H4 (cell line): ENCODE data around the gene FSTL5. TPM values are rescaled to one million over a fixed set of nuclear protein-coding genes. Genes with fewer than 3 reads are reported as not detected.

Experiments
- DNase-seq: peaks from one replicate; pipeline ENCODE4 v3.0.0-alpha.2; 2015; ENCODE audit warnings: low spot score
- total RNA-seq: library from RNA; depleted of rRNA; stranded (reverse); fragments of >200 nt; shearing (Covaris generic); gene quantifications from 2 replicates; pipeline ENCODE4 v1.2.3, GENCODE V29; 2014

FSTL5 gene
- total RNA-seq, 1 experiment from 2014 or later = 0.14 TPM

DNA sequence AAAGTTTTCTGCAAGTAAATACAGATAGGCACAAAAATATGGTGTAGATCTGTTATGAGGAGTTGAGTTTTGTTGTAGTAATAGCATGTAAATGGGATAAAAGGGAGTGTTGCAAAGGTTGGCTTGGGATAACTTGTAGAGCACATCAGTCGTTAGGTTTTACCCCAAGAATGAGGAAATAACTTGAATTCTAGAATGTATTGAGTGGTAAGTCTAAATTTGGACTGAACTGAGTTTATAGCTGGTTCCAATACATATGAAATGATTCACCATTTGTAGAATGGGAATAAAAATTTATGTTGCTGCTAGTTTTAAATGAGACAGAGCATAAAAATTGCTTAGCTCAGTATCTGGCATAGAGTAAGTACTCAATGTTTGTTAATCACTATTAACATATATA, 719.2 kb downstream of the FSTL5 start:
- DNase-seq = no peak

DNA sequence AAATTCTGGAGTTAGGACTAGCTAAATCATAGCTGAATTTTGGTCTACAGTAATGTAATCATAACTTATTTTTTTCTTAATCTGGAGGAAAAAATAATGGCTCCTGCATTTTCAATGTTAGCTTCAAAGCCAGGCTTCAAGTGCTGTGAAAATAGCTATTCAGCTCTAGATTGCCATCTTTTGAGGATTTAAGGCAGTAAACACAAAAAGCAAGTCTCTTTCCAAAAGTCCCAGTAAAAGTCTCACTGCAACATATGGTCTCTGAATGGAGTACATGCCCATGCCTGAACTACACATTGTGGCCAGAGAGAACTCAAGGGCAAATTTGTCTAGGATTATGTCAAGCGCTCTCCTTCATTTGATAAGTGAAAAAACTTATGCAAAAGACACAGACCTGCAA, 720.9 kb downstream of the FSTL5 start:
- DNase-seq = no peak

DNA sequence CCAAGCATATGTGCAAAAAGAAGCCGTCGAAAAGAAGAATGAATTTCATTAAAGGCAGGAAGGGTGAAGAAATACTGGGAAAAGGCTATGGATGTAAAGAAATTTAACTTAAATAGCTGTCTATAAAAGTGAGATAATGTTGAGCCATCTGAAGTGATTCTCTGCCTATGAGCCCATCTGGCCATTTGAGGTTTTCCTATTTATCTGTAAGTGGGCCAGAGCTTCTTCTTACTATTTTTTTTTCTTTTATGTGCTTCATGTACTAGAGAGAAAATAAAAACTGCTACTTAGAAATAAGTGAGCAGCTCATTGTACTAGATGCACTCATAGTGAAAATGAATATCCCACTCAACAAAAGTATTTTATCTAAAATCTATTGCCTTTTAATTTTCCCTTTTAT, 725.7 kb downstream of the FSTL5 start:
- no peak for DNase-seq

DNA sequence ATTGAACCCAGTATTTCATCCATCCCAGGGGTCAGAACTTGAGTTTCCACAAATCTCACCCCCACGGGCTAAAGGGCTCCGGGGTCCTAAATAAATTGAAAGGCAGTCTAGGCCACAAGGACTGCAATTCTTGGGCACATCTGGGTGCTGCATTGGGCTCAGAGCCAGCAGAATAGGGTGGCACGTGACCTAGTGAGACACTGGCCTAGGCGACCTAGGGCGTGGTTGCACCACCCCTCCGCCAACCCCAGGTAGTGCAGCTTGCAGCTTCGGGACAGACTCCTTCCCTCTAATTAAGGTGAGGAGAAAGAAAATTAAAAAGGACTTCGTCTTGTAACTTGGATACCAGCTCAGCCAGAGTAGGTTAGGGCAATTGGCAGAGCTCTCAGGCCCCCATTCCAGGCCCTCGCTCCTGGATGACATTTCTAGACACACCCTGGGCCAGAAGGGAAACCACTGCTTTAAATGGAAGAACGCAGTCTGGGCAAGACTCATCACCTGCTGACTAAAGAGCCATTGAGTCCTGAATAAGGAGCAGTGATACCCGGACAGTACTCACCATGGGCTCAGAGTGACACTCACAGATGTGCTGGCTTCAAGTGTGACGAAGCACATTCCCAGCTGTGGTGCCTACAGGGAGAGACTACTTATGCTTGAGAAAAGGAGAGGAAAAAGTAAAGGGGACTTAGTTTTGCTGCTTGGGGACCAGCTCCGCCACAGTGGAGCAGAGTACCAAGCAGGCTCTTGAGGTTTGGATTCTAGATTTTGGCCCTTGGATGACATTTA, 735.4 kb downstream of the FSTL5 start:
- no peak for DNase-seq

DNA sequence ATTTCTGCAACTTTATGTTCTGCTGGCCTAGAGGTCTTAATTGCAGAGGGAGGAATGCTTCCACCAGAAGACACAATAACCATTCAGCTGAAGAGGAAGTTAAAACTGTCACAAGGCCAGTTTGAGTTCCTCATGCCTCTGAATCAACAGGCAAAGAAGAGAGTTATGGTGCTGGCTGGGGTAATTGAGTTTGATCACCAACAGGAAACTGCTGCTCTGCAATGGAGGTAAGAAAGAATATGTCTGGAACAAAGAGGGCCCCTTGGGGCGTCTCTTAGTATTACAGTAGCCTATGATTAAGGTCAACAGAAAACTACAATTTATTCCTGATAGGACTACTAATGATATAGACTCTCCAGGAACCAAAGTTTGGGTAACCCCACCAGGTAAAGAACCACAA, 744.0 kb downstream of the FSTL5 start:
- DNase-seq = no peak

DNA sequence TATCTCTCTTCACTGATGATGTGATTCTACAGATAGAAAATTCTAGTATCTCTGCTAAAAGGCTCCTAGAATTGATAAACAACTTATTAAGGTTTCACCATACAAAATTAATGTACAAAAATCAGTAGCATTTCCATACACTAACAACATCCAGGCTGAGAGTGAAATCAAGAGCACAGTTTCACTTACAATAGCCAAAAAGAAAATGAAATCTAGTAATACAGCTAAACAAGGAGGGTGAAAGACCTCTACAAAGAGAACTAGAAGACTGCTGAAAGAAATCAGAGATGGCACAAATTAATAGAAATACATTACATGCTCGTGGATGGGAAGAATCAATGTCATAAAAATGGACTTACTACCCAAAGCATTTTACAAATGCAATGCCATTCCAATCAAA, 751.9 kb downstream of the FSTL5 start:
- DNase-seq = no peak

DNA sequence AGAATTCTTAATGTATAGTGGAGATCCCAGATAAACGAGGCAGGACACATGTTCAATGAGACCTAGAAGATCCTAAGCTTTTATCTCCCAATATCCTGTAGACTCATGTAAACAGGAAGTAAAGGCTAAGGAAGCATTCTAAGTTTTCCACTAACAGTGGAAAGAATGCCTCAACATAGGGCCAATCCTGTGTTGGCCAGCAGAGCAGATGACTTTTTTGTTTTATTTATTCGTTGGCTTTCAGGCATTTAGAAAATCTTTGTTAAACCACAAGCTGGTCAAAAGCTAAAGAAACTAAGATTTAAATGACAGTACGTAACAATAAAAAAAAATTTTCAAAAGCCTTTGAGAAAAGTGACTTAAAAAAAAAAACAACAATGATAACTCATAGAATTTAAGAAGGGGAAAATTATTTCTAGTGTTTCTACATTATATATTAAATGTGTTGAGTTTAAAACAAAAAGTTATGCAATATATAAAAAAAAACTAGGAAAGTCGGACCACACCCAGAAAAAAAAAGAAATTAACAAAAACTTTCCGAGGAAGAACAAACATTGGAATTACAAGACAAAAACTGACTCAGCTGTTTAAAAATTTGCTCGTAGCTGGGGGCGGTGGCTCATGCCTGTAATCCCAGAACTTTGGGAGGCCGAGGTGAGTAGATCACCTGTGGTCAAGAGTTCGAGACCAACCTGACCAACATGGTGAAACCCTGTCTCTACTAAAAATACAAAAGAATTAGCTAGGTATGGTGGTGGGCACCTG, 759.3 kb downstream of the FSTL5 start:
- DNase-seq = peak; percentile 94

DNA sequence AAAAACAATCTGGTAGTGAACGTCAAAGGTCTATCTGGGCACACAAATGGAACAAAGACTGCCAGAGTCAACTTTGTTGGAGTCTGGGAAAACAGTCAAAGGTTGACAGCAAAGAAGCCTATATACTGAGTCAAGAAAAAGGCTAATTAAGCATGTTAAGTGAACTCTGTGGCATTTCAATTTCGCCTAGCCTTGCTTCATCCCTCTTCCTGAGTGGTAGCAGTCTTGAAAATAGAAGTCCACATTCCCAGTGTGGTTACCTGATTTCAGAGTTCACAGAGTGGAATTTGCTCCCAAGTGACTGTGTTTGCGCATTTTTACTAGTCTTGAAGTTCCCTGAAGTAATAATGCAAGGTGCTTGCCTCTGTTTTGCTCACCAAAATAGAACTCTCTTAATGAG, 760.0 kb downstream of the FSTL5 start:
- DNase-seq = no peak

DNA sequence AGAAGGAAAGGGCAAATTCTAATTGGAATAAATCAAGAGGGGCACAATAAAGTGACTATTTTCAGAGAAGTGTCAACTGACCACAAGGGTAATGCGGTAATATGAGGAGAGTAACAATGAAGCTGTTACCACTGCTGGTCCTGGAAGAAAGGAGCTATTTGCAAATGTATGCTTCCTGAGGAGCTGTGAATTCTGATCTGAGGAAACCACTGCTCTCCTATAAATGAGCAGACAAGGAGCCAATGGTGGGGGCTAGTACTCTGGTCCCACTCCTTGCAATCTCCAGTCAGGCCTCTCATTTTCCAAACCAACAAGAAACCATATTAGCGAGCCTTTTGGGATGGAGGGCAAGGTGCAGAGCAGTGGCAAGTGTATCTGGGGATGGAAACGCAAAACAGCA, 770.2 kb downstream of the FSTL5 start:
- no peak for DNase-seq

DNA sequence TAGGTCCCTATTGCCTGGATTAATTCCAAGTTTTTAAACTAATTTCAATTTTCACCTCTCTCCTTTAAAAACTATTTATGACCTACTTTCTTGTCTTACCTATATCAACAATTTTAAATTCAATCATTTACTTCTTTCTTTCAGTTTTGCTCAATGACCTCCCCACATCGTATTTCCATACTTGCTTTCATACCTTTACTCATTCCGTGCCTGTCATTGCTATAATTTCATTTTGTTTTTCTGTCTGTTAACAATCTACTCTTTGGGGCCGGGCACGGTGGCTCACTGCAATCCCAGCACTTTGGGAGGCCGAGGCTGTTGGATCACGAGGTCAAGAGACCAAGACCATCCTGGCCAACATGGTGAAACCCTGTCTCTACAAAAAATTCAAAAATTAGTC, 781.1 kb downstream of the FSTL5 start:
- DNase-seq = no peak

DNA sequence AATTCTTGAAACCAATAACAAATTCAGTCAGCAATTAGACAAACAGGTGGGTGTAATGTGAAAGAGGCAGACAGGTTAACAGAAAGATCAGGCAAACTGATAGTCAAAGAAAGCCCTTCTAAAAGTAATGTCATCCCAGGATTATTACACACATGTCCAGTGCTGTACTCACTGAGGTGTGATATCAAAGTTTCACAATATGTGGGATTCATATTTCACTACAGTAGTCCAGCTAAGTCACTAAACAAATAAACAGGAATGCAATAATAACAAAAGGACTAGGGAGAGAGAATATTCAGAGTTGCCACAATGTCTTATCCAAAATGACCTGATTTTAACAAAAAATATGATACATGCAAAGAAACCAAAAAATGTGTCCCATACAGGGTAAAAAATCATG, 787.5 kb downstream of the FSTL5 start:
- no peak for DNase-seq

DNA sequence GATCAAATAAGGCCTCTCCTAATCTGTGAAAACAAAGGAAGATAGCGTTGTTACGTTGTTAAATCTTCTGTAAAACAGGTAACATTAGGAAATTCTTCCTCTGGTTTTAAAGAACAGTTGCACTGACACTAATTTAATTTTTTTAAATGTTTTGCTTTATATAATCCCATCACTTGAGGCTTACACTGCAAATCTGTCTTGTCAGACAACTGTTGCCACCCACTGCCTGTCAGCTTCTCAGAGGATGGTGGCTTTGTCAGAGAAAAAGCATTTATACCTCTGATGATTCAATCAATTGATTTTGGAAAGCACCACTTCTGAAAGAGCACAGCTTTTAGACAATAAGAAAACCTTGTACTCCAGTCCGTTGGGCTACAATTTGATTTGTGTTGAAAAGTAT, 799.1 kb downstream of the FSTL5 start:
- no peak for DNase-seq

DNA sequence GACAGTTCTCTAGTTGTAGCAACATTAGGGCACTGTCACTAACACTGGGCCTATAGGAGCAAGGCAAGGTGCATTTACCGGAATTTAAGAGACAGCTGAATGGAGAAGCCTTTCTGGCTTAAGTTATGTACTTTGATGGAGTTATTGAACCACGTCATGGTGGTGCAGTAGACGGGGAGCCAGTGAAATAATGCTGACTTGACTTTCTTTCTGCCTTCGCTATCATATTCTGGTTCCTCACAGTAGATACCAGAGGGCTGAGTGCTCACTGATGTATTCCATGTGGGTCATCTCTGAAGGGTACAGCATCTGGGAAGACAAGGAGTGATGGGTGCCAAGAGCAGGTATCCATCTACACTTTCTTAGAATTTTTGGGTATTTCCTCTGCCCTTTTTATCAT, 802.8 kb downstream of the FSTL5 start:
- no peak for DNase-seq

DNA sequence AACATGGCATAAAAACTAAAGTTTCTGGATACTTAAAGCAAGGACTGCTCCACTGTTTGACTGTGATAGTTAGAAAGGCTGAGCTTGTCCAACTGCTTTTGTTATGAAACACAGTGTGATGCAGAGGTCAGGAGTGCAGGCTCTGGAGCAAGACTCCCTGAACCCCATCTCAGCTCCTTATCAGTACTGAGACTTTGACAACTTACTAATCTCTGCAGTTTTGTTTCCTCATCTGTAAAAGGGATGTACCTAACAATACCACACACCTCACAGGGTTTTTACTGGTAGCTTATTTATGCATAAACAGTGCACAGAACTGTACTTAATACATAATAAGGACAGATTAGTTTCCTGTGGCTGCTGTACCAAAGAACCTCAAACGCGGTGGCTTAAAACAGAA, 804.3 kb downstream of the FSTL5 start:
- no peak for DNase-seq

DNA sequence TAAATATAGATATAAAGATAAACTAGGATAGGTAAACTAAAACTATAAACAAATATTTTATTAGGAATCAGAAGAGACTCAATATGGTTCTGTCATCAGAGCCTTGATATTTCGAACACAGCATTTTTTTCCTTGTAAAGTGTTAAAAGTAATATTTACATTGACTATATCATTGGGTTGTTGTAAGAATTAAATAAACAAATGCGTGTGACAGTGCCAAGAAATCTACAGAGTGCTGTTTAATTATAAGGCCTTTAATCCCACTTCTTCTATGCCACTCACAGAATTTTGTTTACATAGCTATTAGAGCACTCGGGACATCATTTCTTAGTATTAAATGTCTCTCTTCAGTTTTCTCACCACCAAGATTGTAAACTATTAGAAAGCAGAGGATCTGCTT, 807.4 kb downstream of the FSTL5 start:
- no peak for DNase-seq

DNA sequence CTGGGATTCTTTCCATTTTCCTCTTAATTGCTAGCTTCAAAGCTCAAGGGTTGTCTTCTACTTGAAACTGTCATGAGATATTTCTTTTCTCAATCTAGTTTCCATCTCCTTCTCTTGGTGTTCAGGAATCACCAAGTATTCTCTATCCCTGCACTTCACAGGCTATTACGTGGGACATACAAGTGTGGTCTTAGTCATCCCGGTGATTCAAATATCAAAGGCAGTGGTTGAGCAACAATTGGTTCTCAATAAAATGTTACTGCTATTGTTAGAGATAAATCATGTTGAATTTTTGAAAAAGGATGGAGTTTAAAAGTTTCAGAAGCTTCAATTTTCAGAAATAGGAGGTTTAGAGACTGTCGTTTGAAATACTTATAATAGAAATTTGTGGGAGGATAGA, 812.9 kb downstream of the FSTL5 start:
- no peak for DNase-seq

DNA sequence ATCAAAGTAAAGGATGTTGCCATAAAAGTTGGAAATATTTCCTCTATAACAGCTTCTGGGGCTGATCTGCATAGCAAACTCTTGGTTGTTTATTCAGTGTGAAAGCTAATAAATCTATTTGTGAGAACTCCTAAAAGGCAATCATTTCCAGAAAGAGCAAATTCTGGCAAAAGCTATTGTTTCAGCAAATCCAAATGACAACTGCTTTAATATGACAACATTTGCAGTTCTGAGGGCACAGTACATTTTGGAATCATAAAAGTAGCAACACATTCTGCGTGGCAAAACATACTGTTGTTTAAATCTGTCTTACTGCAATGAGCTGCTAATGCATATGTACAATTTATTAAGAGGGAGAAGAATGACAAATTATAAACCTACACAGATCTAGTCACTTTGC, 818.1 kb downstream of the FSTL5 start:
- no peak for DNase-seq

DNA sequence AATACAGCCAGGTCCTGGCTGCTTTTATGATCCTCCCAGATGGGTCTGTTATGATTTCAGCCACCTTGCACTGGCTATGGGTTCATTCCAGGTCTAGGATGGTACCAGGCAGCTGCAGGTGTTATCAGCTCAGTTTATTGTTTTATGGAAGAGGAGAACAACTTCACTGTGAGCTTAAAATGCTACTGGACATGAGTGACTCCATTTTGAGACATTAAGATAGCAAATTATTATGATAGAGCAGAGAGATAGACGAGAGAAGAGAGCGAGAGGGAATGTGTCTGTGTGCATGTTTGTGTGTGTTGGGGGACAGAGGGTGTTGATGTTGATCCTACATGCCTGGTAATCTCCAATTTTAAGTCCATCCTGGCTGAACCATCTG, 820.2 kb downstream of the FSTL5 start:
- no peak for DNase-seq

DNA sequence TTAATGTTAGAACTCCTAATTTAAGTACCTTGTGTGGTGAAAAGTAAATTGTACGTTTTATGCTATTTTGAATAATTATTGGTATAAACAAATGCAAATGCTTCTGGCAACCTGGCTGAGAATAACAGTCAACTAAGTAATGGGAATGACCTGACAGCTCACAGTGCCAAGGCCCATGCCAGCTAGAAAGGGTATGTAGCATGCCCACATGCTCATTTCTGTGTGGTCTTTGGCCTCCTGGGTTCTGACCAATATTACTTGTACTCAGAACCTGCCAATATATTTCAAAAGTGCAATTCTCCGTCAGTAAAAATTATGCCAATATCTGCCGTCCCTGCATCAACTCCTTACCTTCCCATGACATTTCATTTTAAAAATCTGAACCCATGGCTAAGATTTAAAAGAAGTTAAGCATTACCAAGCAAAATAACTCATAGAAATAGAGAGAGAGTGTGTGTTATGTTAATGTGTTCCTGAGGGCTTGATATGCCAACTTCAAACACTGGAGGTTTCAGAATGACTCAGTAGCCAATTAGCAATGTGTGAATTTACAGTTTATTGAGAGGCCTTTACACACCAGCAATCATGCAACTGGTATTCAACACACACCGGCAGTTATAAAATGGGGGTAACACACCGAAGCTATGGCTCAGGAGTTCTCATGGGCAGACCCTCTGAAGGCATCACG, 820.8 kb downstream of the FSTL5 start:
- DNase-seq = no peak

DNA sequence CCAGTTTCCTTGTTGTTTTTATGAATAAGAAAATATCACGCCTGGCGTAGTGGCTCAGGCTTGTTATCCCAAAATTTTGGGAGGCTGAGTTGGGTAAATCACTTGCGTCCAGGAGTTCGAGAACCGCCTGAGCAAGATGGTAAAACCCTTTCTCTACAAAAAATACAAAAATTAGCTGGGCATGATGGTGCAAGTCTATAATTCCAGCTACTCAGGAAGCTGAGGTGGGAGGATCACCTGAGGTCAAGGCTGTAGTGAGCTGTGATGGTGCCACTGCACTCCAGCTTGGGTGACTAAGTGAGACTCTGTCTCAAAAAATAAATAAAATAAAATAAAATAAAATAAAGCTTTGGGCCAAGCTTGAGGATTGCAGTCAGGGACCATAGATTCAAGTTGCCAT, 827.2 kb downstream of the FSTL5 start:
- DNase-seq = no peak

DNA sequence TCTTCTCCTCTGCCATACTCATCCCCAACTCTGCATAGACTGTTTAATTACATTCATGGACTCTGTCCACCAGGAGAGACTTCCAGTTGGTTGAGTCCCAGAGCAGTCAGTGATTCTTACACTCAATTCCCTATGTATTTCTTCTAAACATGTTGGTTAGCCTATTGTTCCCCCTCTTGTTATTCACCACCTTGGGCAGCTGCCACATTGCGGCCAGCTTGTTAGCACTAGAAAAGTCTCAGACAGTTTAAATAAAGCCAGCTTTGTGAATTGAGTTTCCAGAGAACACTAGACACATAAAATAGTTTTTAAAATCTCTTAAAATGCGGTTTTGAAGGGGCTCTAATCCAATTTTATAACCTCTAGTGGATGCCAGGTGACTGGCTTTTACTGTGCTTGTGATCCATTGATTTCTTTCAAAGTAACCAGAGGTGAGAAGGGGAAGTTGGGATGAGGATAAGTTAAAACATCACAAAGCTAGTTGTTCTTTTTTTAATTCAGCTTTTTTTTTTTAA, 827.7 kb downstream of the FSTL5 start:
- DNase-seq = no peak
